Gastroesophageal sphincter (tissue), 4 donors: ENCODE data around the gene REG3A. TPM values are rescaled to one million over a fixed set of nuclear protein-coding genes. Genes with fewer than 3 reads are reported as not detected.

Experiments used
- ATAC-seq: fragments of 150-250 bp; one replicate; pipeline ENCODE4 v1.9.1; 2016; ENCODE audit warnings: mild to moderate bottlenecking, moderate library complexity
- H3K27ac ChIP-seq, 4 donors: fragments of 200-600 bp; sonication (generic) in 3 of 4; 1 replicate in 3 of 4; 2 replicates in 1 of 4; pipeline ENCODE4 v1.5.1; 2016 to 2019
- H3K27me3 ChIP-seq: fragments of 200-600 bp; sonication (generic); one replicate; pipeline ENCODE4 v1.5.1; 2019
- H3K36me3 ChIP-seq, 2 donors: fragments of 200-600 bp; sonication (generic); one replicate each; pipeline ENCODE4 v1.5.1; 2019; ENCODE audit warnings: control low read depth in 1 of 2
- H3K4me1 ChIP-seq, 3 donors: fragments of 200-600 bp; sonication (generic); 1 replicate in 2 of 3; 2 replicates in 1 of 3; pipeline ENCODE4 v1.5.1; 2016 to 2019; ENCODE audit warnings: control low read depth in 2 of 3
- H3K4me3 ChIP-seq, 2 donors: fragments of 200-600 bp; sonication (generic); one replicate each; pipeline ENCODE4 v1.5.1; 2019; ENCODE audit warnings: mild to moderate bottlenecking in 1 of 2, moderate library complexity in 1 of 2
- H3K9me3 ChIP-seq, 3 donors: fragments of 200-600 bp; sonication (generic); one replicate each; pipeline ENCODE4 v1.5.1; 2017 to 2019; ENCODE audit warnings: control low read depth in 2 of 3
- EP300 ChIP-seq: sonication (generic); formaldehyde crosslinking; IDR thresholded peaks from one replicate; pipeline ENCODE4 v1.6.1; 2017; ENCODE audit warnings: antibody characterized with exemption, mild to moderate bottlenecking
- POLR2A ChIP-seq, 2 donors: fragments of 450-650 bp; IDR thresholded peaks; one replicate each; pipeline ENCODE4 v1.6.1; 2017; ENCODE audit warnings: antibody characterized with exemption in 2 of 2, mild to moderate bottlenecking in 2 of 2, moderate library complexity in 1 of 2
- POLR2AphosphoS5 ChIP-seq: sonication (generic); formaldehyde crosslinking; IDR thresholded peaks from one replicate; pipeline ENCODE4 v1.6.1; 2017; ENCODE audit warnings: antibody characterized with exemption
- WGBS, 2 donors: methylation state at CpG; one replicate each; pipeline ENCODE4 v1.1.5; 2018; ENCODE audit warnings: low coverage in 1 of 2; 5-methylcytosine and 5-hydroxymethylcytosine counted together
- total RNA-seq, 4 donors: library from RNA; depleted of rRNA; stranded (reverse); fragments of >200 nt; gene quantifications; one replicate each; pipeline ENCODE4 v1.1.0, GENCODE V29; 2016
- TF ChIP-seq, protein P1 (sequence below), 4 experiments: fragments of 200-600 bp in 2 of 4; fragments of 450-650 bp in 2 of 4; sonication (generic) in 1 of 4; IDR thresholded peaks; one replicate each; pipeline ENCODE4 v1.5.1; 2017 to 2019; ENCODE audit warnings: antibody characterized with exemption in 4 of 4, mild to moderate bottlenecking in 2 of 4, moderate library complexity in 2 of 4

REG3A gene
- total RNA-seq, 4 donors from 2014 or later: not detected

DNA sequence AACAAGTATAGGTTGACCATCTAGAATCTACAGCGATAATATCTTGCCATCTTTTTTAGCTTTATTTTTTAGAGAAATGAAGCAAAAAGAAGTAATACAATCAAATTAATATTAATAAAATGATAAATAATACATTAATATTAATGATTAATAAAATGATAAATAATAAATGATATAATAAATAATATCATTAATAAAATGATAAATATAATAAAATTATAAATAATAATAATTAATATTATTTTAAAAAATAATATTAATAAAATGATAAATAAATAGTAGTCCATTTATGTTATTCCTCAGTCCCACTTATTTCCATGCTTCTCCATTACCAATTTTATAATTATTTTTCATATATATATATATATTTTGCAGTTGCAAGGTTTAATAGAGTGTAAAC lies 3.2 kb upstream of the REG3A start:
- Histone ChIP-seq H3K36me3 (no peaks in the 10 kb centered on the region), H3K4me1 (no peaks in the 10 kb centered on the region), H3K9me3 (no peaks in the 10 kb centered on the region), H3K27ac (no peak overlapping the region), H3K4me3 (no peak overlapping the region), H3K27me3 (no peaks in the 10 kb centered on the region)
- TF ChIP-seq, protein P1, sequence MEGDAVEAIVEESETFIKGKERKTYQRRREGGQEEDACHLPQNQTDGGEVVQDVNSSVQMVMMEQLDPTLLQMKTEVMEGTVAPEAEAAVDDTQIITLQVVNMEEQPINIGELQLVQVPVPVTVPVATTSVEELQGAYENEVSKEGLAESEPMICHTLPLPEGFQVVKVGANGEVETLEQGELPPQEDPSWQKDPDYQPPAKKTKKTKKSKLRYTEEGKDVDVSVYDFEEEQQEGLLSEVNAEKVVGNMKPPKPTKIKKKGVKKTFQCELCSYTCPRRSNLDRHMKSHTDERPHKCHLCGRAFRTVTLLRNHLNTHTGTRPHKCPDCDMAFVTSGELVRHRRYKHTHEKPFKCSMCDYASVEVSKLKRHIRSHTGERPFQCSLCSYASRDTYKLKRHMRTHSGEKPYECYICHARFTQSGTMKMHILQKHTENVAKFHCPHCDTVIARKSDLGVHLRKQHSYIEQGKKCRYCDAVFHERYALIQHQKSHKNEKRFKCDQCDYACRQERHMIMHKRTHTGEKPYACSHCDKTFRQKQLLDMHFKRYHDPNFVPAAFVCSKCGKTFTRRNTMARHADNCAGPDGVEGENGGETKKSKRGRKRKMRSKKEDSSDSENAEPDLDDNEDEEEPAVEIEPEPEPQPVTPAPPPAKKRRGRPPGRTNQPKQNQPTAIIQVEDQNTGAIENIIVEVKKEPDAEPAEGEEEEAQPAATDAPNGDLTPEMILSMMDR (IDR thresholded peaks at IDR 0.05): no peak
- TF ChIP-seq EP300 (no peak), POLR2AphosphoS5 (no peak), POLR2A (IDR thresholded peaks at IDR 0.05) (no peak)
- WGBS, 2 donors: 94 to 100% methylated on average over 1 of the region's 1 CpG
- no peak for ATAC-seq

DNA sequence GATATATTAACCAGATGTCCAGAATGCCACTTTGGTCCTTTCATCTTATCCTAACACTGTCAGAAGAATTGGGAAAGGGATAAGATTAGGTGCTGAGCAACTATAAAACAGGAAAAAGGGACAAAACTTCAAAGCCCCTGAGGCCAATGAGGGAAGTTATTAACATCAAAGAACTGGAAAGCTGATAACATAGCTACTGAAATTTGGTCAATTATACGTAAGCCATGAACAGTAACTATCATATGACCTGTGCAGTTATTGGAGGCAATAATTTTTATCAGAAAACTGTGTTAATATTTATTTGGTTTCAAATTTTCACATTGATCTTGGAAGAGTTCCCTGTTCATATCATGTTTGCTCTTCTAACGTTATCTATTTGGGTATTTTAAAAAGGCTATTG lies 2.6 kb upstream of the REG3A start:
- Histone ChIP-seq H3K4me1 (no peaks in the 10 kb centered on the region), H3K27me3 (no peaks in the 10 kb centered on the region), H3K9me3 (no peaks in the 10 kb centered on the region), H3K27ac (no peak overlapping the region), H3K4me3 (no peak overlapping the region), H3K36me3 (no peaks in the 10 kb centered on the region)
- ATAC-seq: no peak
- WGBS, 2 donors: 38 to 45% methylated on average over 1 to 2 of the region's 2 CpGs
- TF ChIP-seq, protein P1 (IDR thresholded peaks at IDR 0.05): no peak
- TF ChIP-seq EP300: no peak
- no peak for TF ChIP-seq POLR2A (IDR thresholded peaks at IDR 0.05)
- TF ChIP-seq POLR2AphosphoS5: no peak

DNA sequence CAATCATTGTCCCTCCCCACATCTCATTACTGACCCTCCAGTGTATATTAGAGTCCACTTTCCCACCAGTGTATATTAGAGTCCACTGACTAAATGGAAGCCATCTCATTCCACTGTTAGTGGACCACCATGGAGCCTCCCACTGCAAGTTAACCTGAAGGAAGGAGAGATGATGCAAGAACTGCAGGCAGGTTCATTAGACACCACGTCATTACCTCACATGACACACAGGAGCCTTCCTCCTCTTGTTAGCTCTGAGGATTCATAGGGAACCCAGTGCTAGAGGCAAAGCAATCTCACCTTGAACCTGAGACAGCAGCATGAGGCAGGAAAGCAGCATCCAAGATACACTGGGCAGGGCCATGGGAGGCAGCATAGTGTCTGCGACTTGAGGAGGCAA lies 523 bp downstream of the REG3A start:
- H3K27me3 ChIP-seq: peaks cover 4% of the 10 kb centered on the region
- WGBS, 2 donors: 80 to 100% methylated on average over 1 of the region's 2 CpGs
- TF ChIP-seq EP300 (no peak), POLR2AphosphoS5 (no peak), POLR2A (IDR thresholded peaks at IDR 0.05) (no peak)
- TF ChIP-seq, protein P1 (IDR thresholded peaks at IDR 0.05): no peak
- no peak for ATAC-seq
- H3K36me3 ChIP-seq: no peaks in the 10 kb centered on the region
- no peak overlapping the region for H3K27ac ChIP-seq
- no peak overlapping the region for H3K4me3 ChIP-seq
- H3K9me3 ChIP-seq: no peaks in the 10 kb centered on the region
- H3K4me1 ChIP-seq: no peaks in the 10 kb centered on the region

DNA sequence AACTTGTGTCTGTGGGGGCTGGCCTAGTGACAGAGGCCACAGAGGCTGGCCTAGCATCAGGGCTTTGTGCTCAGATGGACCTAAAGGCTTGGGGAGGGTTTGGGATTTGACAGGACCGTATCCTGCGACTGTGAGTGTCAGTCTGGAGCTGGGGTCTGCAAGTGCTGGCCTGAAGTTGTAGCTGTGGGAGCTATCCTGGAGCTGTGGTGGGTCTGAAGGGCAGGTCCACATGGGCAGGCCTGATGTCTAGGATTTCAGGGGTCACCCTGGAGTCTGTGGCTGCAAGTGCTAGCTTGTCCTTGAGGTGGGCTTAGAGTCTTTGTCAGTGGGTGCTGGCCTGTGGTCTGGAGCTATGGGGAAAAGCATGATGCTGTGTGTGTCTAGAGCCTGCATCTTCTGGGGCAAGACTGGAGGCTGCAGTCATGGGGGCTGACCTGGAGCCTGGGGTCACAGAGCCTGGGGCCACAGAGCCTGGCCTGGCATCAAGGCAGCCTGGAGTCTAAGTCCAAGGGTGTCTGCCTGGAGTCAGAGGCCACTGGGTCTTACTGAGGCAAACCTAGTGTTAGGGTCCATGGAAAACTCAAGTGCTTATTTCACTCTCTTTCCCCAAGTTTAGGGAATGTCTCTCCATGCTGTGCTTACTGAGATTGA lies 3.6 kb downstream of the REG3A start:
- H3K27ac ChIP-seq: no peak overlapping the region
- no peaks in the 10 kb centered on the region for H3K9me3 ChIP-seq
- no peaks in the 10 kb centered on the region for H3K36me3 ChIP-seq
- ATAC-seq: no peak
- H3K4me3 ChIP-seq: no peak overlapping the region
- no peak for TF ChIP-seq EP300
- TF ChIP-seq POLR2AphosphoS5: no peak
- no peak for TF ChIP-seq POLR2A (IDR thresholded peaks at IDR 0.05)
- TF ChIP-seq, protein P1 (IDR thresholded peaks at IDR 0.05): no peak
- WGBS, 2 donors: no CpG with 5 or more reads among the region's 2 CpGs
- H3K27me3 ChIP-seq: peaks cover 4% of the 10 kb centered on the region
- H3K4me1 ChIP-seq: no peaks in the 10 kb centered on the region

DNA sequence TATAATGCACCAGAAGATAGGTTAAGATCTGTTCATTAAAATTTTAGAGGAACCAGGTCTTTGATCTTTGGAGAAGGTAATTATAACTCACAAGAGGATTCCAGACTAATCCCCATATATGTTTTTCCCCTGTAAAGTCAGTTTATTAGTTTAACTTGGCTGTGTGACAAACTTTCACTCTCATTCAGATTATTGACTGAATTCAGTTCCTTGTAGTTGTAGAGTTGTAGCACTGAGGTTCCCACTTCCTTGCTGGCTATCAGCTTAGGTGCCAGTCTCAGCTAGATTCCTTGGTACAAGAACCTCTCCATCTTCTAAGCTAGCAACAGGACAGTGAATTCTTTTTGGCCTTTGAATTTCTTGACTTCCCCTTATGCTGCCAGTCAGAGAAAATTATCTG lies 20.1 kb downstream of the REG3A start:
- ATAC-seq: no peak
- Histone ChIP-seq H3K27ac (no peak overlapping the region), H3K27me3 (no peaks in the 10 kb centered on the region), H3K9me3 (no peaks in the 10 kb centered on the region), H3K4me1 (no peaks in the 10 kb centered on the region), H3K36me3 (no peaks in the 10 kb centered on the region), H3K4me3 (no peak overlapping the region)
- TF ChIP-seq, protein P1 (IDR thresholded peaks at IDR 0.05): no peak
